Endothelial cell (in vitro differentiated cells): ENCODE data around the gene SREK1IP1. TPM values are rescaled to one million over a fixed set of nuclear protein-coding genes. Genes with fewer than 3 reads are reported as not detected.

ENCODE experiments used
- DNase-seq: peaks from one replicate; pipeline ENCODE4 v3.0.0; 2021; ENCODE audit warnings: low spot score
- H3K27ac Mint-ChIP-seq: one replicate; pipeline ENCODE4 v1.8.0; 2021; ENCODE audit warnings: mixed read lengths, inconsistent platforms; ENCODE audit not compliant: unreplicated experiment
- H3K27me3 Mint-ChIP-seq: one replicate; pipeline ENCODE4 v1.8.0; 2021; ENCODE audit warnings: mild to moderate bottlenecking, moderate library complexity, mixed read lengths, inconsistent platforms; ENCODE audit not compliant: unreplicated experiment
- H3K36me3 Mint-ChIP-seq: one replicate; pipeline ENCODE4 v1.8.0; 2021; ENCODE audit warnings: mild to moderate bottlenecking, low read depth, mixed read lengths, inconsistent platforms; ENCODE audit not compliant: unreplicated experiment
- H3K4me1 Mint-ChIP-seq: one replicate; pipeline ENCODE4 v1.8.0; 2021; ENCODE audit warnings: mild to moderate bottlenecking, mixed read lengths, inconsistent platforms; ENCODE audit not compliant: unreplicated experiment
- H3K4me3 Mint-ChIP-seq: one replicate; pipeline ENCODE4 v1.8.0; 2021; ENCODE audit warnings: mild to moderate bottlenecking, mixed read lengths, inconsistent platforms; ENCODE audit not compliant: unreplicated experiment
- H3K9me3 Mint-ChIP-seq: one replicate; pipeline ENCODE4 v1.8.0; 2021; ENCODE audit warnings: mixed read lengths, inconsistent platforms; ENCODE audit not compliant: unreplicated experiment
- CTCF ChIP-seq: fragments of 200-600 bp; sonication (generic); IDR thresholded peaks from one replicate; pipeline ENCODE4 v1.5.0; 2021; ENCODE audit warnings: antibody characterized with exemption; ENCODE audit not compliant: unreplicated experiment
- total RNA-seq: library from RNA; stranded (reverse); fragmentation: NEBNext Ultra II Directional; extraction: Animal tissue kit (Norgen Biotek cat#: 25700); gene quantifications from one replicate; pipeline ENCODE4 v1.2.1, GENCODE V29; 2021; ENCODE audit not compliant: unreplicated experiment

The SREK1IP1 gene
- total RNA-seq, 1 donor from 2014 or later = 28.8 TPM

GRCh38 chr5:64807520-64807919 is 39.0 kb upstream of the SREK1IP1 start:
- TF ChIP-seq CTCF = no peak
- Mint-ChIP-seq H3K27me3 (no peaks in the 10 kb centered on the region), H3K9me3 (no peaks in the 10 kb centered on the region), H3K4me1 (peaks cover 3% of the 10 kb centered on the region), H3K27ac (no peak overlapping the region), H3K36me3 (no peaks in the 10 kb centered on the region), H3K4me3 (no peak overlapping the region)
- no peak for DNase-seq

- Mint-ChIP-seq H3K27me3 (no peaks in the 10 kb centered on the region), H3K4me3 (no peak overlapping the region), H3K9me3 (no peaks in the 10 kb centered on the region), H3K4me1 (no peaks in the 10 kb centered on the region), H3K27ac (no peak overlapping the region), H3K36me3 (no peaks in the 10 kb centered on the region)
- no peak for TF ChIP-seq CTCF
- DNase-seq = no peak
Measured at GRCh38 chr5:64806537-64806936, 38.0 kb upstream of the SREK1IP1 start.

GRCh38 chr5:64800926-64801325 is 32.4 kb upstream of the SREK1IP1 start:
- Mint-ChIP-seq H3K9me3 (no peaks in the 10 kb centered on the region), H3K4me1 (no peaks in the 10 kb centered on the region), H3K4me3 (no peak overlapping the region), H3K36me3 (no peaks in the 10 kb centered on the region), H3K27me3 (no peaks in the 10 kb centered on the region), H3K27ac (no peak overlapping the region)
- TF ChIP-seq CTCF = no peak
- DNase-seq = no peak

DNA sequence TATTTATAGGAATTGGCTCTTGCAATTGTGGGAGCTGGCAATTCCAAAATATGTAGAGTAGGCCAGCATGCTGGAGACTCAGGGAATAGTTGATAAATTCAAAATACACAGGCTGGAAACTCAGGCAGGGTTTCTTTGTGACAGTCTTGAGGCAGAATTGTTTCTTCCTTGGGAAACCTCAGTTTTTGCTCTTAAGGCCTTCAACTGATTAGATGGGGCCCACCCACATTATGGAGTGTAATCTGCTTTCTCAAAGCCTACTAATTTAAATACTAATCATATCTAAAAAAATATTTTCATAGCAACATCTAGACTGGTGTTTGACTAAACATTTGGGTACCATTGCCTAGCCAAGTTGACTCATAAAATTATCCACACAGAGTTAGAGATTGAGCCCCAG is 27.8 kb upstream of the SREK1IP1 start:
- no peaks in the 10 kb centered on the region for H3K27me3 Mint-ChIP-seq
- H3K36me3 Mint-ChIP-seq = peaks cover 4% of the 10 kb centered on the region
- peaks cover 4% of the 10 kb centered on the region for H3K4me1 Mint-ChIP-seq
- no peak overlapping the region for H3K27ac Mint-ChIP-seq
- TF ChIP-seq CTCF = no peak
- H3K9me3 Mint-ChIP-seq = no peaks in the 10 kb centered on the region
- DNase-seq = no peak
- no peak overlapping the region for H3K4me3 Mint-ChIP-seq

- H3K36me3 Mint-ChIP-seq = peaks cover 4% of the 10 kb centered on the region
- H3K4me1 Mint-ChIP-seq = peaks cover 7% of the 10 kb centered on the region
- no peak for TF ChIP-seq CTCF
- no peak for DNase-seq
- no peaks in the 10 kb centered on the region for H3K27me3 Mint-ChIP-seq
- no peak overlapping the region for H3K27ac Mint-ChIP-seq
- H3K9me3 Mint-ChIP-seq = peaks cover 4% of the 10 kb centered on the region
- no peak overlapping the region for H3K4me3 Mint-ChIP-seq
Measured at GRCh38 chr5:64794053-64794770, 25.7 kb upstream of the SREK1IP1 start.
